GM23248 (cell line): ENCODE results near the gene DOCK6. TPM values are rescaled to one million over a fixed set of nuclear protein-coding genes. Genes with fewer than 3 reads are reported as not detected.

Experiments
- DNase-seq: peaks from one replicate; pipeline ENCODE4 v3.0.0-alpha.2; 2015
- H2AFZ ChIP-seq: fragments of 200-600 bp; sonication (generic); 2 replicates; pipeline ENCODE4 v1.6.1; 2016; ENCODE audit warnings: antibody characterized with exemption
- H3F3A ChIP-seq: fragments of 200-600 bp; sonication (generic); 2 replicates; pipeline ENCODE4 v1.6.1; 2016; ENCODE audit warnings: mild to moderate bottlenecking, antibody characterized with exemption, mixed run types; ENCODE audit not compliant: insufficient read depth
- H3K27ac ChIP-seq: fragments of 200-600 bp; sonication (generic); 2 replicates; pipeline ENCODE4 v1.5.1; 2016; ENCODE audit warnings: mild to moderate bottlenecking
- H3K27me3 ChIP-seq: fragments of 200-600 bp; sonication (generic); replicated peaks from 2 replicates; pipeline ENCODE4 v1.6.1; 2016; ENCODE audit warnings: mild to moderate bottlenecking; ENCODE audit not compliant: insufficient read depth
- H3K36me3 ChIP-seq: fragments of 200-600 bp; sonication (generic); 2 replicates; pipeline ENCODE4 v1.6.1; 2016; ENCODE audit warnings: low read depth, mild to moderate bottlenecking
- H3K4me1 ChIP-seq: fragments of 200-600 bp; sonication (generic); 2 replicates; pipeline ENCODE4 v1.6.1; 2016; ENCODE audit warnings: mild to moderate bottlenecking; ENCODE audit not compliant: insufficient read depth
- H3K4me2 ChIP-seq: fragments of 200-600 bp; sonication (generic); one replicate; pipeline ENCODE4 v1.6.1; 2016; ENCODE audit warnings: mild to moderate bottlenecking; ENCODE audit not compliant: unreplicated experiment
- H3K4me3 ChIP-seq: fragments of 200-600 bp; sonication (generic); 2 replicates; pipeline ENCODE4 v1.5.1; 2016; ENCODE audit warnings: mild to moderate bottlenecking
- H3K79me2 ChIP-seq: fragments of 200-600 bp; sonication (generic); 2 replicates; pipeline ENCODE4 v1.6.1; 2016; ENCODE audit warnings: mild to moderate bottlenecking; ENCODE audit not compliant: insufficient read depth
- H3K9ac ChIP-seq: fragments of 200-600 bp; sonication (generic); 2 replicates; pipeline ENCODE4 v1.6.1; 2016; ENCODE audit warnings: mild to moderate bottlenecking
- H3K9me2 ChIP-seq: fragments of 200-600 bp; sonication (generic); 2 replicates; pipeline ENCODE4 v1.6.1; 2016; ENCODE audit warnings: mixed run types, mild to moderate bottlenecking, moderate library complexity; ENCODE audit not compliant: insufficient read depth
- H3K9me3 ChIP-seq: fragments of 200-600 bp; sonication (generic); one replicate; pipeline ENCODE4 v1.6.1; 2017; ENCODE audit warnings: low read depth
- H4K20me1 ChIP-seq: fragments of 200-600 bp; sonication (generic); 2 replicates; pipeline ENCODE4 v1.6.0; 2016; ENCODE audit not compliant: insufficient read depth
- EZH2 ChIP-seq: fragments of 200-600 bp; sonication (generic); IDR thresholded peaks from 2 replicates; pipeline ENCODE4 v1.6.1; 2018; ENCODE audit warnings: antibody characterized with exemption, mild to moderate bottlenecking; ENCODE audit not compliant: insufficient read depth, poor library complexity, severe bottlenecking
- EZH2phosphoT487 ChIP-seq: fragments of 200-600 bp; sonication (generic); IDR thresholded peaks from 2 replicates; pipeline ENCODE4 v1.6.1; 2018; ENCODE audit warnings: antibody characterized with exemption, moderate library complexity, mild to moderate bottlenecking, low read depth; ENCODE audit not compliant: insufficient read depth
- whole genome bisulfite sequencing, 2 experiments: methylation state at CpG; one replicate each; pipeline ENCODE4 v1.1.6; 2015 to 2017; ENCODE audit warnings: low lambda C conversion rate in 2 of 2, low coverage in 1 of 2; ENCODE audit errors: missing lambda C conversion rate in 2 of 2; 5-methylcytosine and 5-hydroxymethylcytosine counted together
- in situ Hi-C: fragments of 300-500 bp; cut with MboI; formaldehyde crosslinking; loops from 2 replicates; pipeline ENCODE4 v1.15.0; 2020
- polyA plus RNA-seq: library from polyadenylated mRNA; unstranded; fragments of >200 nt; fragmentation: Nextera tagmentation; extraction: Ambion mirVana; gene quantifications from 2 replicates; pipeline ENCODE4 v1.2.1, GENCODE V29; 2016
- total RNA-seq: library from RNA; depleted of rRNA; stranded (reverse); fragments of >200 nt; shearing (Covaris generic); gene quantifications from 2 replicates; pipeline ENCODE4 v1.2.3, GENCODE V29; 2014

The DOCK6 gene
- total and polyA plus RNA-seq, 2 experiments from 2014 or later = 10.7 to 11.8 TPM

- peaks cover 4% of the 10 kb centered on the region; the same call in 1 of the 2 replicates for H3F3A ChIP-seq
- H3K9me2 ChIP-seq = no peaks in the 10 kb centered on the region
- TF ChIP-seq EZH2 (no peak), EZH2phosphoT487 (no peak)
- H4K20me1 ChIP-seq = no peaks in the 10 kb centered on the region
- H2AFZ ChIP-seq = no peak overlapping the region
- no peak overlapping the region for H3K4me2 ChIP-seq
- no peaks in the 10 kb centered on the region for H3K36me3 ChIP-seq
- H3K9me3 ChIP-seq = no peaks in the 10 kb centered on the region
- H3K9ac ChIP-seq = no peak overlapping the region
- peaks cover 17% of the 10 kb centered on the region for H3K4me1 ChIP-seq
- in situ Hi-C loops = loop anchor here (25.0 kb wide), 1 partner anchor 172 kb away; no protein-coding TSS in a partner anchor
- WGBS, 2 experiments = 63 to 67% methylated on average over 4 of the region's 4 CpGs
- no peaks in the 10 kb centered on the region for H3K27me3 ChIP-seq
- no peak for DNase-seq
- no peak overlapping the region for H3K4me3 ChIP-seq
- no peak overlapping the region for H3K27ac ChIP-seq
- H3K79me2 ChIP-seq = no peaks in the 10 kb centered on the region
Measured at GRCh38 chr19:11290256-11290655, 27.9 kb upstream of the DOCK6 start.

- 56 to 59% methylated on average over 7 of the region's 7 CpGs for WGBS, 2 experiments
- H3K9me2 ChIP-seq = no peaks in the 10 kb centered on the region
- no peak overlapping the region for H3K27ac ChIP-seq
- H3K9ac ChIP-seq = no peak overlapping the region
- peaks cover 2% of the 10 kb centered on the region; the same call in 1 of the 2 replicates for H3F3A ChIP-seq
- peak; percentile 56 for DNase-seq
- H2AFZ ChIP-seq = no peak overlapping the region
- H3K4me3 ChIP-seq = no peak overlapping the region
- no peaks in the 10 kb centered on the region for H3K36me3 ChIP-seq
- TF ChIP-seq EZH2phosphoT487 = no peak
- no peak for TF ChIP-seq EZH2
- no peaks in the 10 kb centered on the region for H4K20me1 ChIP-seq
- no peaks in the 10 kb centered on the region for H3K9me3 ChIP-seq
- in situ Hi-C loops = loop anchor here (25.0 kb wide), 1 partner anchor 174 kb away; no protein-coding TSS in a partner anchor
- H3K27me3 ChIP-seq = no peaks in the 10 kb centered on the region
- H3K4me2 ChIP-seq = no peak overlapping the region
- no peaks in the 10 kb centered on the region for H3K79me2 ChIP-seq
- H3K4me1 ChIP-seq = peaks cover 14% of the 10 kb centered on the region
Measured at GRCh38 chr19:11288349-11288748, 26.0 kb upstream of the DOCK6 start.

GRCh38 chr19:11286312-11286974 lies 24.1 kb upstream of the DOCK6 start:
- DNase-seq = peak; percentile 49
- Histone ChIP-seq H3K9ac (no peak overlapping the region), H3K4me3 (no peak overlapping the region), H3K4me2 (peak overlapping the region; percentile 17), H4K20me1 (no peaks in the 10 kb centered on the region), H3K36me3 (no peaks in the 10 kb centered on the region), H3K9me3 (no peaks in the 10 kb centered on the region), H3K27me3 (no peaks in the 10 kb centered on the region), H2AFZ (peak overlapping the region; percentile 48), H3K79me2 (no peaks in the 10 kb centered on the region), H3K4me1 (peaks cover 11% of the 10 kb centered on the region; the same call in 1 of the 2 replicates), H3K27ac (no peak overlapping the region), H3F3A (no peaks in the 10 kb centered on the region), H3K9me2 (no peaks in the 10 kb centered on the region)
- 28 to 31% methylated on average over 6 of the region's 6 CpGs for WGBS, 2 experiments
- TF ChIP-seq EZH2 = no peak
- no peak for TF ChIP-seq EZH2phosphoT487
- in situ Hi-C loops = loop anchor here (25.0 kb wide), 1 partner anchor 176 kb away; no protein-coding TSS in a partner anchor

- no peaks in the 10 kb centered on the region for H3K79me2 ChIP-seq
- no peak overlapping the region for H3K4me3 ChIP-seq
- in situ Hi-C loops = loop anchor here (25.0 kb wide), 1 partner anchor 178 kb away; no protein-coding TSS in a partner anchor
- 71 to 77% methylated on average over 6 of the region's 6 CpGs for WGBS, 2 experiments
- no peak overlapping the region for H2AFZ ChIP-seq
- H3K9ac ChIP-seq = no peak overlapping the region
- H3K4me2 ChIP-seq = no peak overlapping the region
- DNase-seq = no peak
- H3K36me3 ChIP-seq = no peaks in the 10 kb centered on the region
- peaks cover 2% of the 10 kb centered on the region; the same call in 1 of the 2 replicates for H3K27me3 ChIP-seq
- H3F3A ChIP-seq = no peaks in the 10 kb centered on the region
- no peaks in the 10 kb centered on the region for H3K9me2 ChIP-seq
- no peaks in the 10 kb centered on the region for H4K20me1 ChIP-seq
- TF ChIP-seq EZH2phosphoT487 (no peak), EZH2 (no peak)
- peaks cover 11% of the 10 kb centered on the region; the same call in 1 of the 2 replicates for H3K4me1 ChIP-seq
- no peaks in the 10 kb centered on the region for H3K9me3 ChIP-seq
- no peak overlapping the region for H3K27ac ChIP-seq
Measured at GRCh38 chr19:11284515-11284914, 22.2 kb upstream of the DOCK6 start.
